Skin of body (tissue), 3 donors: ENCODE data around the gene POTEH. TPM values are rescaled to one million over a fixed set of nuclear protein-coding genes. Genes with fewer than 3 reads are reported as not detected.
"Not testable (repeated sequence)": the region's sequence is repeated elsewhere in the genome, so short reads cannot be mapped to it uniquely, and the experiment has no call there.

Experiments
- DNase-seq: peaks from one replicate; lab custom pipeline; 2025; lab: John Stamatoyannopoulos, UW
- small RNA-seq: library from RNA; depleted of rRNA; stranded (forward); fragments of <200 nt; gene quantifications from one replicate; pipeline ENCODE3, GENCODE V24; 2014; ENCODE audit warnings: low replicate concordance
- total RNA-seq: library from RNA; depleted of rRNA; stranded (reverse); fragments of >200 nt; gene quantifications from one replicate; pipeline ENCODE4 v1.2.3, GENCODE V29; 2014

Gene POTEH
- total RNA-seq, 1 donor from 2014 or later: not detected

DNA sequence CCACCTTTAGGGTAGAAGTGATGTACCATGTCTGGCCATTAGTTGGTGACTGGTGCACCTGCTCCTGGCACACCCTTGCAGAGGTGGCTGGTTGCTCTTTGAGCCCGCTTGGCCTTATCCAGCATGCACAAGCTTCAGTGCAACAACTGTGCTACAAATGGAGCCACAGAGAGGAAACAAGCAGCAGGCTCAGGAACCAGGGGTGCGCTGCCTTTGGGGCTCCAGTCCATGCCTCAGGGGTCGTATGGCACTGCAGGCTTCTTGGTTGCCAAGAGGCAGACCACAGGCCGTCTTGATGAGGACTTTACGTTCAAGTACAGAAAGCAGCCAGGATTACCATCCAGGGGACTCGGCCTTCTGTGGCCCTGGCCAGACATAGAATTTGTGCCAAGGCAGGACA lies 44.6 kb downstream of the POTEH start:
- DNase-seq: not testable (repeated sequence)

DNA sequence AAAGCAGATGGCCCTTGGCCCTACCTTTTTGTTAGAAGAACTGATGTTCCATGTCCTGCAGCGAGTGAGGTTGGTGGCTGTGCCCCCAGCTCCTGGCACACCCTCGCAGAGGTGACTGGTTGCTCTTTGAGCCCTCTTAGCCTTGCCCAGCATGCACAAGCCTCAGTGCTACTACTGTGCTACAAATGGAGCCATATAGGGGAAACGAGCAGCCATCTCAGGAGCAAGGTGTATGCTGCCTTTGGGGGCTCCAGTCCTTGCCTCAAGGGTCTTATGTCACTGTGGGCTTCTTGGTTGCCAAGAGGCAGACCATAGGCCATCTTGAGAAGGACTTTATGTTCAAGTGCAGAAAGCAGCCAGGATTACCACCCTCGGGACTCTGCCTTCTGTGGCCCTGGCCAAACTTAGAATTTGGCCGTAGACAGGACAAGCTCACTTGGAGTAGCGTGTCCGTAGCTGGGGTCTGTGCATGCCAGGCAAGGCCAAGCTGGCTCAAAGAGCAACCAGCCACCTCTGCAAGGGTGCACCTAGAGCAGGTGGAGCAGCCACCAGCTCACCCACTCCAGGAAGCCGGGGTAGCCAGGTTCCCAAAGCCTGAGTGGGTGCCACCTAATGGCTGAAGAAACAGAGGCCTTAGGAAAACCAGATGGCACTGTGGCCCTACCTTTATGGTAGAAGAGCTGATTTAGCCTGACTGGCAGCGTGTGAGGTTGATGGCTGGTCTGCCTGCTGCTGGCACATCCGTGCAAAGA lies 48.5 kb downstream of the POTEH start:
- not testable (repeated sequence) for DNase-seq

DNA sequence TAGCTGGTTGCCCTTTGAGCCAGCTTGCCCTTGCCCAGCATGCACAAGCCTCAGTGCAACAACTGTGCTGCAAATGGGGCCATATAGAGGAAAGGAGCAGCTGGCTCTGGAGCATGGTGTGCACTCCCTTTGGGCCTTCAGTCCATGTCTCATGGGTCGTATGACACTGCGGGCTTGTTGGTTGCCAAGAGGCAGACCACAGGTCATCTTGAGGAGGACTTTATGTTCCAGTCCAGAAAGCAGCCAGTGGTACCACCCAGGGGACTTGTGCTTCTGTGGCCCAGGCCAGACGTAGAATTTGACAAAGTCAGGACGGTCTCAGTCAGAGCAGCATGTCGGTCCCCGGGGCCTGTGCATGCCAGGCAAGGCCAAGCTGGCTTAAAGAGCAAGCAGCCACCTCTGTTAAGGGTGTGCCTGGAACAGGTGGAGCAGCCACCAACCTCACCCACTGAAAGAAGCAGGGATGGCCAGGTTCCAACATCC lies 49.1 kb downstream of the POTEH start:
- not testable (repeated sequence) for DNase-seq

DNA sequence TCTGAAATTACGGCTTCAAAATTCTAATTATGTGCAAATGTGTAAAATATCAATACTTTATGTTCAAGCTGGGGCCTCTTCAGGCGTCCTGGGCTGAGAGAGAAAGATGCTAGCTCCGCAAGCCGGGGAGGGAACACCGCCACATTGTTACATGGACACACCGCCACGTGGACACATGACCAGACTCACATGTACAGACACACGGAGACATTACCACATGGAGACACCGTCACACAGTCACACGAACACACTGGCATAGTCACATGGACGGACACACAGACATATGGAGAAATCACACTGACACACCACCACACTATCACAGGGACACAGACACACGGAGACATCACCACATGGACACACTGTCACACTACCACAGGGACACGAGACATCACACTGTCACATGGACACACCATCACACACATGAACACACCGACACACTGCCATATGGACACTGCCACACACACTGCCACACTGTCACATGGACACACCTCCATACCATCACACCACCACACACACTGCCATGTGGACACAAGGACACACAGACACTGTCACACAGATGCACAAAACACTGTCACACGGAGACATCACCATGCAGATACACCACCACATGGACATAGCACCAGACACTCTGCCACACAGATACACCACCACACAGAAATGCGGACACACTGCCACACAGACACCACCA lies 58.0 kb downstream of the POTEH start:
- DNase-seq: not testable (repeated sequence)

DNA sequence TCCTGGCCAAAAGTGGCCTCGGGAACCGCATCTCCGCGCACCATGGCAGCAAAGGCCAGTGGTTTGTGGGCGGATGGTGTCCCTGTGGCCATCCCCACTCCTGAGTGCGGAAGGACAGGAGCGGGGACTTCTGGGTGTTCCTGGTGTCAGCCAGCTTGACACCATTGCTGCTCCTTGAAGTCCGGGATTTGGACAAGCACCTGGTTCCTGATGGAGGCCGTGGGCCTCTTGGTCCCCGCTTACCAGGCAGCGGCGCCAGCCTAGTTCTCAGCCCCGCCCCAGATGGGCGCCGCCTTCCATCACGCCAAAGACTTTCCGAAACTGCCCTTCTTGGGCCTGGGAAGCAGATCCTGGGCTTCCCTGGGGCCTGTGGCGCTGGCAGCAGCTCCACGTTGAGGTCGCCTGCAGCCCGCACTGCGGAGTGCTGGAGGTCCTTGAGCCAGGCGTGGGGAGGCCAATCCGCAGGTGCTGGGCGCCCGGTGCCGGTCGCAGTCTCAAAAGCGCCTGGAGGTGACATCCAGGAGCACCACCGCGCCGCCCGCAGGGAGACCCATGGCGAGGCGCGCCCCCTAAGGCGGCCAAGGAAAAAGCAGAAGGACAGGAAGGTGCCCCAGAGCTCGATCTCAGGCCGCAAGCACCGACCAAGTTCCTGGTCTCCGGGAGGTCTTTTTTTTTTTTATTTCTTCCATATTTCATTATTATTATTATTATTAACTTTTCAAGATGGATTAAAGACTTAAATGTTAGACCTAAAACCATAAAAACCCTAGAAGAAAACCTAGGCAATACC lies 59.5 kb downstream of the POTEH start:
- not testable (repeated sequence) for DNase-seq

DNA sequence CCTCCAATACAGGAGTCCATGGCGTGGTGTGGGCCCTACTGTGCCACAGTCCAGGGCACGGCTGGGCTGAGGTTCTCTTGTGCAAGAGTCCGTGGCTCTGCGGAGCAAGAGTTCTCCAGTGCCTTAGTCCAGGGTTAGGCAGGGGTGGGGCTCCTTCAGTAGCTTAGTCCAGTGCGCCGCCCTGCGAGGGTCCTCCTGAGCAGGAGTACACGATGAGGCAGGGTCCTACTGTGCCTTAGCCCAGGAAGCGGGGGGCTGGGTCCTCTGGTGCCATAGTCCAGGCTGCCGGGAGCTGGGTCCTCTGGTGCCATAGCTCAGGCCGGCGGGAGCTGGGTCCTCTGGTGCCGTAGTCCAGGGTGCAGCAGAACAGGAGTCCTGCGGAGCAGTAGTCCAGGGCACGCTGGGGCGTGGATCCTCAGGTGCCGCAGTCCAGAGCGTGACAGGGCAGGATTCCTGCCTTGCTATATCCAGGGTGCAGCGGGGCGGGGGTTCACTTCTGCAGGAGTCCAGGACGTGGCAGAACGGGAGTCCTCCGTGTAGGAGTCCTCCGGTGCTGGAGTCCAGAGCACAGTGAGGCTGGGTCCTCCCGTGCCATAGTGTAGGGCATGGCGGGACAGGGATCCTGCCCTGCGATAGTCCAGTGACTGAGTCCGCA lies 69.7 kb downstream of the POTEH start:
- DNase-seq: not testable (repeated sequence)

DNA sequence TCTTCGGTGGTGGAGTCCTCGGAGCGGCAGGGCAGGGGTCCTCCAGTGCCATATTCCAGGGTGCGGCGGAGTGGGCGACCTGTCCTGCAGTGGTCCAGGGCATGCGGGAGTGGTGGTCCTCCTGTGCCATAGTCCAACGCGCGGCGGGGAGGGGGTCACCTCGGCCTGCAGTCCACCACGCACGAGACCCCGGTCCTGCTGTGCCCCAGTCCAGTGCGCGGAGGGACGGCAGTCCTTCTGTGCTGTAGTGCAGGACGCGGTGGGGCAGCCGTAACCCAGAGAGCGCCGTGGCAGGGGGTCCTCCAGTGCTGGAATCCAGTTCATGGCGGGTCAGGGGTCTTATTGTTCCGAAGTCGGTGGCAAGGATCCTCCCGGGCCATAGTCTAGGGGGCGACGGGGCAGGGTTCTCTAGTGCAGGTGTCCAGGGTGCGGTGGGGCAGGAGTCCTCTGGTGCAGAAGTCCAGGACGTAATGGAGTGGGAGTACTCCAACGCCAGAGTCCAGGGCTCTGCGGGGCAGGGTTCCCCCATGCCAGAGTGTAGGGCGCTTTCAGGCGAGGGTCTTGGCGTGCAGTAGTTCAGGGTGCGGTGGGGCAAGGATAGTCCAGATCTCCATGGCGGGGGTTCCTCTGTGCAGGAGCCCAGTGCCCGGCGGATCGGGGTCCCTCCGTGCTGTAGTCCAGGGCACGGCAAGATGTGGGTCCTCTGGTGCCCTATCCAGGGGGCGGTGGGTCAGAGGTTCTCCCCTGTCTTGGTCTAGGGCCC lies 70.7 kb downstream of the POTEH start:
- not testable (repeated sequence) for DNase-seq

DNA sequence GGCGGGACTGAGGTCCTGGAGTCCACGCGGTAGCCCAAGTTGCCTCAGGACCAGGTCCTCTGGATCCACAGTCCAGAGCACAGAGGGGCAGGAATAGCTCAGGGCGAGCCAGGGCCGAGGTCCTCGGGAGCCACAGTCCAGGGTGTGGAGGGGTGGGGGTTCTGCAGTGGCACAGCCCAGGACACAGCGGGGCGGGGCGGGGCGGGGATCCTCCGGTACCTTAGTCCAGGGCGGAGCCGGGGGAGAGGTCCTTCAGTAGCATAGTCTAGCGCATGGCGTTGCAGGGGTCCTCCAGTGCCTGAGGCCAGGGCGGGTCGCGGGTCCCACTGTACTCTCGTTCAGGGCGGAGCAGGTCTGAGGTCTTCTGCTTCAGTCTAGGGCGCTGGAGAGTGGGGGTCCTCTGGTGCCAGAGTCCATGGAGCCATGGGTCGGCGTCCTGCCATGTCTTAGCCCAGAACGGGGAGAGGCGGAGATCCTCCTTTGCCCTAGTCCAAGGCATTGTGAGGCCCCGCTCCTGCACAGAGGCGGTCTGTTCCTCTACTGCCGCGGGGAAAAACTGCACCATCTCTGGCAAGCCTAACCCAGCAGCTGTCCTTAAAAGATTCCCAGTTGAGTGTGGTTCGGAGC lies 71.4 kb downstream of the POTEH start:
- not testable (repeated sequence) for DNase-seq

DNA sequence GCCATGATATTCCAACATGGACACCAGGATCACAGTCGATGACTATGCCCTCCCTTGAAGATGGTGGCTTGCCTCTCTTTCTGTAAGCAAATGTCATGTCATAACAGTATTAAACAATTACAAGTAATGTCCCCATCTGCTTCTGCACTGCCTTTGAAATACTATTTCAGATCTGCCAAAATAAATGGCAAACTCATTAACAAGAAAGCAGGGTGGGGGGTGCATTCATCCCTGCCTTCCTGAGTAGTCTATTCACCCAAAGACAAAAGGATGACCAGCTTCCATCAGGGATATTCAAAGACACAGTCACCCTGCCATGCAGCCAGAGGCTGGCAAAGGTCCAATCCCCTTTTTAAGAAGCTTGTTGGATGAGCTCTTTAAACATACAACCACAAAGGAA lies 73.7 kb downstream of the POTEH start:
- DNase-seq: not testable (repeated sequence)

Small RNA genes lying within 50 kb of the gene (small RNA-seq; reads per million reads assigned to genes)
- gene RNU6-816P: not detected

Other genes with a start within 250 kb of the POTEH start
- gene OR11H1, start 161.8 kb upstream of the POTEH start, total RNA-seq: not detected